Measurements from ENCODE around the gene C10orf67.
"Not testable (repeated sequence)": the region's sequence is repeated elsewhere in the genome, so short reads cannot be mapped to it uniquely, and the experiment has no call there.

Gene C10orf67
- total RNA-seq = 0 to 1.9 (median 0) reads per million in 17 experiments

DNA sequence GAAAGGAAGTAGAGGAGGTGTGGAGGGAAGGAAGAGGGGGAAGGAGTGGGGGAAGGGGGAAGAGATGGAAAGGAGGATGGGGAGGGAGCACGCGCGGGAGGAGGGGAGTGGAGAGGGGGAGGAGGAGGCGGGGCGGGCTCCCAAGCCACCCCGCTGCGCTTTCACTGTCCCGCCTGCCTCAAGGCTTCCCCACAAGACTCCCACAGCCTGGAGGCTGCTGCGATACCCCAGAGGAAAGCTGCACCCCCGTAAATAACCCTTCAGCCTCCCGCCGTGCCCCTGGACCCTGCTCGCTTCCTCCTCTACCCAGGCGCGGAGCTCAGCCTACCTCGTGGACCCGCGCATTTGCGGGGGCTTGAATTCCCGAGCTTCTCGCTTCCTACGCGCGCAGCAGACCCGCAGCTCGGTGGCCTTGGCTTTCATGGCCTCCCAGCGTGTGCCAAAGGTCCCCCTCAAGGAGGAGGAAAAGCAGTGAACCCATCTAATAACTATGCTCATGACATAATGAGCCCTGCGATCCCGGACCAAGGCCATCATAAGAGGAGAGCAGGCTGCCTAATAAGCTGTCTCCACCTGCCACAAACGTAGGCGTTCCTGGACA is at the start of gene C10orf67:
TSS of gene C10orf67 (minus strand) at position 557 of the 601 bp plus-strand sequence. CDS start at position 534, 23 bp downstream.
- peak in 3 of 4 experiments; percentile 18 to 49 (median 30) for DNase-seq

DNA sequence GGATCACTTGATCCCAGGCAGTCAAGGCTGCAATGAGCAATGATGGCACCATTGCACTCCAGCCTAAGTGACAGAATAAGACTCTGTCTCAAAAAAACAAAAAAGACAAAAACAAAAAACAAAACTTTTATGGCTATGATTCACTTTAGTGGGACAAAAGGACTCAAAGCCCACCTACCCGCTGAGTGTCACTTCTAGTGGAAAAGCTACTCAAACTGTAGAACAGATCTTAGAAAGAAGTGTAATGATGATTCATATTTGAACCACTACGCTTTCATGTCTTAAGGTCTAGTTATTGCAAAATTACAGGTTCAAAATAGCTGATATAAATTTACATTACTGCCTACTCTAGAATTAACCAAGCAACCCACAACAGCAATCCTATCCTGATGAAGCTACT is 47.2 kb upstream of the C10orf67 start:
- no peak for DNase-seq

DNA sequence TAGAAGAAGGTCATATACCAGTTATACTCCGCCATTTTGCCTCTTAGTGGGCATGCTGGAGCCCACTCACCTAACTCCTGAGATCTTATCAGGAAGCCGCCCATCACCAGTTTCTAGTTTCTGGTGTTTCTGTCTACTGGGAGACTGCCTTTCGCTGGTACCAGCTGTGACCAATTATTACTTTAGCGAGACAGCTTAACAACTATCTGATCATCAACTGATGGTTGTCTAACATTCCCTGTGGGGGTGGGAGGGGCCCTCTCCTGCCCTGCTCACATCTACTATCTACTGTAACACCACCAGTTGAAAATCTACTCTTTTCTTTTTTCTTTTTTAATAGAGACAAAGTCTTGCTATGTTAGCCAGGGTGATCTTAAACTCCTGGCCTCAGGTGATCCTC is 46.2 kb upstream of the C10orf67 start:
- DNase-seq = no peak

DNA sequence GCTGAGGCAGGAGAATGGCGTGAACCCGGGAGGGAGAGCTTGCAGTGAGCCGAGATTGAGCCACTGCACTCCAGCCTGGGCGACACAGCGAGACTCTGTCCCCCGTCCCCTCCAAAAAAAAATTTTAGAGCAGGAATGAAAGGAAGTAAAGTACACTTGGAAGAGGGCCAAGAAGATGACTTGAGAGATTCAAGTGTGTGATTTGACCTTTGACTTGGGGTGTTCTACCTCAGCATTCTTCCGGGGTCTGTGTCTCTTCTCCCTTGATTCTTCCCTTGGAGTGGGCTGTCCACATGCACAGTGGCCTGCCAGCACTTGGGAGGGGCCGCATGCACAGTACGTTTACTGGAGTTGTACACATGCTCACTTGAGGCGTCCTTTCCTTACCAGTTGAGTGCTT is 45.8 kb upstream of the C10orf67 start:
- not testable (repeated sequence) for DNase-seq

DNA sequence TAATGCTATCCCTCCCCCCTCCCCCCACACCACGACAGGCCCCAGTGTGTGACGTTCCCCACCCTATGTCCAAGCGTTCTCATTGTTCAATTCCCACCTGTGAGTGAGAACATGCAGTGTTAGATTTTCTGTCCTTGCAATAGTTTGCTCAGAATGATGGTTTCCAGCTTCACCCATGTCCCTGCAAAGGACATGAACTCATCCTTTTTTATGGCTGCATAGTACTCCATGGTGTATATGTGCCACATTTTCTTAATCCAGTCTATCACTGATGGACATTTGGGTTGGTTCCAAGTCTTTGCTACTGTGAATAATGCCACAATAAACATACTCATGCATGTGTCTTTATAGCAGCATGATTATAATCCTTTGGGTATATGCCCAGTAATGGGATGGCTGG is 42.9 kb upstream of the C10orf67 start:
- DNase-seq = not testable (repeated sequence)

DNA sequence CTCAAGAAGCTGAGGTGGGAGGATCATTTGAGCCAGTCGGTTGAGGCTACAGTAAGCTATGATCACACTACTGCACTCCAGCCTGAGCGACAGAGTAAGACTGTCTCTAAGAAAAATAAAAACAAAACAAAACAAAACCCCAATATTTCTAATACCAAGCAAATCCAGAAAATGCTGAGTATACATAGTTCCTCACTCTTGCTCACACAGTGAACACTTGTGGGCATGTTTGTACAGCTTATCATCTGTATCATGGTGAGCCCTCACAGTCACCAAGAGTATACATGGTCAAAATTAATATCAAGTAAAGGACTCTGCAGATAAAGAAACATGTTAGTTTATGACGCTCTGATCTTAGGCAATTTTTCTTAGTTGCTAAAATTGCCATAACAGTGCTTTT is 41.5 kb upstream of the C10orf67 start:
- DNase-seq = no peak

DNA sequence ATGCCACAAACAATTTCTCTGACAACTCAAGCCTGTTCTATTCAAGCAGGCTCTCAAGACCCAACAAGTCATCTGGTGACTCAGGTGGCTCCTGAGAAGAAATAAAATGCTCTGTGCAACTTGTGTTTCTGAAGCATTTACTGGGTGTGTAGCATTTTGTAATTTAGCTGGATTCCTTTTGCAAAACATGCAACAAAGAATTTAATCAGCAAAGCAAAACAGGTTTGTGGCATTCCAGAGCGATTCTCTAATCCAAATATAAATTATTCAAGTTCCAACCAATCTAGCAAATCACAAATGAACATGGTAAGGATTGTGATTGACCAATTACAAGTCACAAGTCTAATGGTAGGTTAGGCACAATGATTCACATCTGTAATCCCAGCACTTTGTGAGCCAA is 39.8 kb upstream of the C10orf67 start:
- DNase-seq = no peak

DNA sequence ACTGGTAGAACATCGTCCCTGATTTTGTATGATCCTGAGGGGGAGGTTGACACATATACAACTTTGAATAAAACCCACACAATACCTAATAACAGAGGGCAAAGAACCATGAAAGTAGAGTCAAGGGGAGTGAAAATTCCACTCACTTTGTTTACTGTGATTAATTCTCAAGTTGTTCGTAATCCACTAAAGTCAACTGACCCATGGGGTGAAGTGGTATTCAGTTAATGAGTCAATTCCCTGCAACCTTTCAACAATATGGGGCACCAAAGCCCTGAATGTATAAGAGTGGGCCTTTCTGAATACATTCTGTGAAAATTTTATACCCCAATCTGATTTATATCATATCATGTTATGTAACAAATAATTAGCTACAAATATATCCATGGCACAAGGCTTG is 39.0 kb upstream of the C10orf67 start:
- DNase-seq = no peak

DNA sequence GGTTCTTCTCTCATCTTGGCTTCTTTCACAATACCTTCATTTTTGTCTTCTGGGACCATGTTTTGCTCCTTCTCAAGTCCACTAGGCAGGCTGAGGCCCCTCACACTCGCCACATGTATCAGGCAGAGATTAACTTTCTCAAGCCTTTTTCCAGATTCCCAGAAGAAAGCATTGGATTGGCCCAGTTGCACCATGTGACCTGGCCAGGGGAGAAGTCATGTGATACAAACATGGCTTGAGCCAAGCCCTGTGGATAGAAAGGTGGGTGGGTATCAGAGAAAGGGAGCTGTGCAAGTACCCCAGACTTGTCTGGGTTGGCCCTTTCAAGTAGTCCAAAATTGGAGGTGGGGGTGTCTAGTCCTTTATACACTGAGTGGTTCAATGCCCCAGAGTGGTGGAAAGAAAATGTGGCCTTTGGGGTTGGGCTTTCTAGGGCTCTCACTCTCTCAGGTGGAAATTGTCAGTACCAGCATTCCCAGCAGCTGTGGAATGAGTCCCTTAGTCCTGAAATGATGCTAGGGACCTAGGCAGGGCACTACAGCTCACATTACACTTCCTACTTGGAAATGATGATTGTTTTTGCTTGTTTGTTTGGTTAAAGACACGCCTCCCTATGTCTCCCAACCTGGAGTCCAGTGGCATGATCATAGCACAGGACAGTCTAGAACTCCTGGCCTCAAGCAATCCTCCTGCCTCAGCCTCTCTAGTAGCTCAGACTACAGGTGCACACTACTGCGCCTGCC is 36.9 kb upstream of the C10orf67 start:
- DNase-seq = no peak

DNA sequence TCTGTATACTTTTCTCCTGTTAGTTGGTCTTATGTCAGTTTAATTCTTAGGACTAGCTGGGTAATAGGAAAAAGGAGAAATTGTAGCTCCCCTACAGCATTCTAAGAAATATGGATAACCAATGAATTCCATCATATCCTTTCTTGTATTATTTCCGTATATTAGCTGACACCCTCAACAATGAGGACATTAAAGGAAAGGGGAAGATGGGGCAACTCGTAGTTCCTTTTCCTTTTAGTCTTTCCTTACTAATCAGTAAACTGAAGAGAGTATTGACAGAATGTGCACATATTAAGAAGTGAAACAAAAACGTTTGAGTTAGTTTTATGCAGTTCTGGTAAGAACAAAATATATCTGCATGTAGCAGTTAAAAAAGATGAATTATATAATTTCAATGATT is 35.1 kb upstream of the C10orf67 start:
- DNase-seq = peak; percentile 43 to 75 (median 58)

DNA sequence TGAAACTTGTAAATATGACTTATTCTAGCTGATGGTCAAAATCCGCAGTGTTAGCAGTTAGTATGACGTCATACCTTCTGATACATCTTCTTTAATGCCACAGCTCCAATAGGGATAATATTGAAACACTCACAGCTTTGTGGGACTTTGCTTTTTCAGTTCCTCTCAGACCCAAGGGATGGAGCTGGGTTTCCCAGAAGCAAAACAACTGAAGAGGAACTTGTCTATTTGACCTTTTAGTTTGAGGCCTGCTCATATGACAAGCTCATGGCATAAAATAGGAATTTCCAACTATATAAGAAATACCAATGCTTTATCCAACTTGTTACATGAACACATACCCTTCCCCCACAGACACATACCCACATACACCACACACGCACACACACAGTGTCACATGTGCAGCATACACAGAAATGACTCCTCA is 31.6 kb upstream of the C10orf67 start:
- DNase-seq = peak; percentile 81 to 95 (median 90)

DNA sequence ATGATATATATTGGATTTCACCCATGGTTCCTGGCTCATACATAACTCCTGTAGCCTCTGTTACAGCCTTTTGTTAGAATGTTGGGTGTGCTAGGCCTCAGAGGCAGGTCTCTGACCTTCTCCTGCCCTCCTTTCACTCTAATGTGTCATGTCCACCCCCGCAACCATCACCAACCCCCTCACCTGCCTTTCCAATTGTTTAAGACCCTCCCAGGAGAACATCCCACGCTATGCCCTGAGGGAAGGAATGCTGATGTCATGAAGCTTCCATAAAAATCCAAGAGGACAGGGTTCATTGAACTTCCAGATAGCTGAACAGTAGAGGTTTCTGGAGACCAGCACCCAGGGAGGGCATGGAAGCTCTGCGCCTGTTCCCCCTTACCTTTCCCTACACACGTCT is 30.8 kb upstream of the C10orf67 start:
- no peak for DNase-seq

DNA sequence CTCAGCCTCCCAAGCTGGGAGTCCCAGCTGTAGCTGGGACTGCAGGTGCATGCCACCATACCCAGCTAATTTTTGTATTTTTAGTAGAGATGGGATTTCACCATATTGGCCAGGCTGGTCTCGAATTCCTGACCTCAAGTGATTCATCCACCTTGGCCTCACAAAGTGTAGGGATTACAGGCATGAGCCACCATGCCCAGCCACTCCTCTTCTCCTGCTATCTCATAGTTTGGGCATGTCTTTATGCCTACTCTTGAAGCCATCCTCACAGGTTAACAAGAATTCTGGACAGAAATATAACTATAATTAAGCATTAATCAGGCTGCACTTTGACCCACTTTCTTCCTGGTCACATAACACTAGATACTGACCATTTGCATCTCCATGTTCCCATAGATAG is 28.6 kb upstream of the C10orf67 start:
- no peak for DNase-seq

DNA sequence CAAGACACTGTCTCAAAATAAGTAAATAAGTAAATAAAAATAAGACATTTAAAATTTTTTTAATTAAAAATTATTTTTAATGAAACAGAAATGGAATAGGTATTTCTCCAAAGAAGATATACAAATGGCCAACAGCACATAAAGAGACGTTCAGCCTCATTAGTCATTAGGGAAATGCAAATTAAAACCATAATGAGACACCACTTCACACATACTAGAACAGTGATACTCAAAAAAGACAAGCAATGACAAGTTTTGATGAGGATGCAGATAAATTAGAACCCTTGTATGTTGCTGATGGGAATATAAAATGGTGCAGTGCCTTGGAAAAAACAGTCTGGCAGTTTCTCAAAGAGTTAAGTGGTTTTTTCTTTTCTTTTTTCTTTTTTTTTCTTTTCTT is 26.5 kb upstream of the C10orf67 start:
- DNase-seq = no peak

DNA sequence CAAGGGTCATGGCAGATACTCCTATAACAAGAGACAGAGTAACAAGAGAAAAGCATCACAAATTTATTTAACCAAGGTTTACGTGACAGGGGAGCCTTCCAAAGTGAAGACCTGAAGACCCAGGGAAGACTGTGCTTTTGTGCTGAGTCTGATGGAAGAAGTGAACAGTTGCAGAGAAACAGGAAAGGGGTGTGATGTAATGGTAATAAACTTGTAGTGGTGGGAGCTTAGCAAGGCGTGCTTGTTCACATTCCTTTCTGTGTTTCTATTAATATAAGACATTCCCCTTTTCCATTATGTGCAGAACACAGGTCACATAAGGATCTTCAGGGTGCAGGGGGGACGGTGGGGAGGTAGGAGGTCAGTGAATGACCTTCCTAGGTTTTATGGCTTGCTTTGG is 25.5 kb upstream of the C10orf67 start:
- peak in 1 of 4 experiments; percentile 21 for DNase-seq

DNA sequence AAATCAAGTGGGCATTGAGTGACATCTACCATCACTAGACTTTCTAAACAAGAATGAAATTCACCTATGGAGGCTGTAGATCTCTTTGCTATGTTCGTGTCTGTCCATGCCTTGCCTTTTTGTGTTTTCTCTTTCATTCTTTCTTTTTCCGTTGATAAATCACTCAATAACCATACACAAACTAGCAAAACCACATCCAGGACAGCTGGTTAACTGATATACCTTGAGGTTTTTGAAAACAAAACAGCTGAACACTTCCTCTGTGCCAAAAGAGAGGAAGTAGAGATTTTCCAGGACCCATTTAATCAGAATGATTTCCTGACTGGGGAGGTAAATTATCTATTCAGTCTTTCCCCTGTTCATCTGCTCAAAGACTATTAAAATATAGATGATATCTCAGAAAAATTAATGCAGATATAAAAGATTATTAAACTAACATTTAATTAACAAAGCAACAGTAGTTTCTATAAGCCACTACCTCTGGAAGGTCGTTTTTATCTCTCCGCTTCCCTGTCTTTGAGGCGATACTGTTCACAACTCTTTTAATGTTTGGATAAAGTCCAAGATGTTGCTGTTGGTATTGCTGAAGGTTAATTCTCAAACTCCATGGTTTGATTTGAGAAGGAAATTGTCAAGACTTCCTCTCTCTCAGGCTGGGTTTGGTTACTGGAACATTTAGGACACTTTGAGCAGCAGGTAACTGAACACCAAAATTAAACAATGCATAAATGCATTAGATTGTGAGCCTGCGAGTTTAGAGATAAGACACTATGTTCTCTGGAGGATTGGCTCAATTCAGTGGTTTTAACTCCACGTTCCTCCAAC is 24.4 kb upstream of the C10orf67 start:
- DNase-seq = no peak

DNA sequence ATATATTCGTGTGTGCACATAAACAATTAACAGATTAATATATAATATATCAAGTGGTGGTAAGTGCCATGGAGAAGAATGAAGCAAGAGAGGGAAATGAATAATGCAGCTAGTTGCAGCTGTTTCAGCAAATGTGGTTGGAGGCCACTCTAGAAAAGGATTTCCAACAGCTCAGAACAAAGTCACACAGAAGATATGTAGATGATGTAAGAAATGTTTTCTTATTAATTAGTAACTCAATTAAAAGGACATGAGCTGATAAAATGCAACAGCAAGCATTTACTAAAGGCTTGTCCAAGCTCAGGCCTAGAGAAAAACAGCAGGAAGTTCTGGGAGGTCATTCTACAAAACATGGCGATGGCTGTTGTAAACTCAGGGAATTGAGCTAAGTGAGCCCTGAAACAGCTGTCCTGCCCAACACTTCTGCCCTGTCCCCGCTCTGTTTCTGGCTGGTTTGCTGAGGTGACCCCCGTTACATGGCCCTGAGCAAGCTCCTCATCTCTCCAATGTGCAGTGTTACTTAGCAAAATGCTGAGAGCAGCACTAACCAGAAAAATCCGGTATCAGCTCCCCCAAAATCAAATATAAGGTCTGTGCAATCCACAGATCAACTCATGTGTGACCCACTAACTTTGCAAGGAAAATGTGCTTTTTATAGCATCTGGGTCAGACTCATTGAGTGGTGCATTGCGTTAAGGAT is 23.4 kb upstream of the C10orf67 start:
- peak in 3 of 4 experiments; percentile 13 to 49 (median 33) for DNase-seq

DNA sequence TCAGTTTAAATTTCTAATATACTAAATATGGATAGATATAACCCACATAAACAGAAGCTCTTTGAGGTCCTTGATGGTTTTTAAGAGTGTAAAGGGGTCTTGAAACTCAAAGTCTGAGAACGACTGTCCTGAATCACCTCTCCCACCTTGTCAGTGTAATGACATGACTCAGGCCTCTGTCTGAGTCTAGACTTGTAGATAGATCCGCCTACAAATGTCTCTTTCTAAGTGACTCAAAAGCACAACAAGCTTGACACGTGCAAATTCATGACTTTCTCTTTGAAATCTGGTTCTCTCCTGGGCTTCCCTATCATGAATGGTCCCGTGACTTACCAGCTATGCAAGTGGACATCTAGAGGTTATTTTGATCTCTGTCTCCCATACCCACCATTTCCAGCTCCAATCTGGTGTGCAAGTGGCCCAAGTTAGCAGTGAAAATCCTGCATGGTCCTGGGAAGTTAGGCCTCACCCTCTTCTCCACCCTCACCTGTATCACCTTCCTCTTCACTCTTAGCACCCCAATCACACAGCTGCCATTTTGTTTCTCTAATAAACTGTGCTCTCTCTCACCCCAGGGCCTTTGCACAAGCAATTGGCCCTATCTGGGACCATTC is 20.9 kb upstream of the C10orf67 start:
- DNase-seq = peak in 2 of 4 experiments; percentile 35 to 41

DNA sequence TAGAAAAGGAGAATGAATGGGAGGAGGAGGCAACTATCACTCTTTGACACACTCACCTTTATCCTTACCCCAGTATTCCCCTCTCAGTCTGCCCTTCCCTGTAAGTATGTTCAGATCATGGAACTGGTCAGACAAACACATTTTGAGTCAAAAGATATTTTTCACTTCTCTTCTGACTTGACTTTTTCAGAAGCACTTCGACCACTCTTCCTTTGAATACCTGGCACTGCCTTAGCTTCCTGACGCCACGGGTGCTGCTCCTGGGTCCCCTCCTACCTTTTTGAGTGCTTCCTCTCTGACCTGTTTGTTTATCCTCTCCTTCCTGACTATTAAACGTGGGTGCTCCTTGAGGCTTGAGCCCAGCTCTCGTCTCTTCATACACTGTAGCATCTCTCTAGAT is 19.8 kb upstream of the C10orf67 start:
- DNase-seq = no peak

DNA sequence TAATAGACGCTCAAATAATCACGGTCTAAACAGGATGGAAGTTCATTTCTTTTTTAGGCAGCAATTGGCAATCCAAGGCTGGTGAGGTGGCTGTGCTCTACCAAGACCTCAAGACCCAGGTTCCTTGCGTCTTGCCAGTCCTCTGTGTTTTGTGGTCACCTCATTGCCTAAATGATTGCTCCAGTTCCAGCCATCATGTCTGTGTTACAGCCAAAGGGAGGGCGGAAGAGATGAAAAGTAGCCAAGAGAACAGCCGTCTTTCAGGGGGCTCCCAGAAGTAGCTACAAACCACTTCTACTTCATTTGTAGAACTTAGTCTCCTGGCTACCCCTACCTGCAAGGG is 19.2 kb upstream of the C10orf67 start:
- no peak for DNase-seq

DNA sequence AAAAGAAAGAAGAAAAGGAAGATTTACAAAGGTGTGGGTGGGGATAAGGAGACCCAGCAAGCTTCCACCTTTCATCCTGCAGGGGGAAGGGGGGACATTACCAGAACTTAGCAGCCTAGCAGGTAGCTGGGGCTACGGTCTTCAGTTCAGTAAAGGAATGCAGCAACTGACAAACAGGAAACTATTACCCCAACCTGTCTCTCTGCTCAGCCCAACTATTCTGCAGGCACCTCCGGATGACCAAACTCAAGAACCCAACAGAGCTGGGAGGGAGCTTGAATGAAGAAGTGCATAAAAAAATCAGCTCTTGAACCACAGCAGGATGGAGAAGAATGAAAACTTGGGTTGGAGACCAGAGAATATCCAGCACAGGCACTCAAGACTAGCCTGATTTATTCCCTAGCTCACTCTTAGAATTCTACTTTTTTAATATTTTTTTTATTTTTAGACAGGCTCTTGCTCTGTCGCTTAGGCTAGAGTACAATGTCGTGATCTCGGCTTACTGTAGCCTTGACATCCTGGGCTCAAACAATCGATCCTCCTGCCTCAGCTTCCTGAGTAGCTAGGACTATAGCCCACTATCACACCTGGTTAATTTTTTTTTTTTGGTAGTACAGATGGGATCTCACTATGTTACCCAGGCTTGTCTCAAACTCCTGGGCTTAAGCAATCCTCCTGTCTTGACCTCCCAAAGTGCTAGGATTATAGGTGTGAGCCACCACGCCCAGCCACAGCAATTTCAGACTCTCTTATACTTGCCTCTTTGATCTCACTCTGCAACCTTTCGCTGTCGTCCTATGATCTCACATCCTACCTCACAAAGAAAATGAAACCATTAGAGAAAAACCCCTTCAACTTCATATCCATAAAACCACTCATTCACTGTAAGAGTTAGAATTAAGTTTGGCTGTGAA is 18.5 kb upstream of the C10orf67 start:
- no peak for DNase-seq
